Measurements from ENCODE around the gene AKR1E2.

The AKR1E2 gene

GRCh38 chr10:4825868-4826791 lies at the start of gene AKR1E2:
AKR1E2 (plus strand) TSS chr10:4826207; CDS start chr10:4826325, 118 bp downstream.
- DNase-seq, result peak; percentile 84

DNA sequence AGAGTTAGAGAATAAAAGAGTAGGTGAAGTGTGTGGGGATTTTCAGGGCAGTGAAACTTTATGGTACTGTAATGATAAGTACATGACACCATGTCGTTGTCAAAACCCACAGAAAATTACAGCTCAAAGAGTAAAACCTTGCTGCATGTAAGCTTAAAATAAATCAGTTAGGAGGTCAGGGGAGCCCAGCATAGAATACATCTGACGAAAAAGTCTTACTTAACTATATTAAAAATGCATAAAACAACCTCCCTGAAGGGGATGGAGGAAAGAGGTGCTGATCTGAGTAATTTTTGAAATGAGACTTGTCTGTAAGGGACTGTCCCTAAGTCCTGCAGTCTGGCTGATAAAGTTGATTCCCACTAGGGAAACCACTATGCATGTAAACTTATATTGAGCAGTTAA lies 49.8 kb upstream of the AKR1E2 start:
- DNase-seq, result no peak

DNA sequence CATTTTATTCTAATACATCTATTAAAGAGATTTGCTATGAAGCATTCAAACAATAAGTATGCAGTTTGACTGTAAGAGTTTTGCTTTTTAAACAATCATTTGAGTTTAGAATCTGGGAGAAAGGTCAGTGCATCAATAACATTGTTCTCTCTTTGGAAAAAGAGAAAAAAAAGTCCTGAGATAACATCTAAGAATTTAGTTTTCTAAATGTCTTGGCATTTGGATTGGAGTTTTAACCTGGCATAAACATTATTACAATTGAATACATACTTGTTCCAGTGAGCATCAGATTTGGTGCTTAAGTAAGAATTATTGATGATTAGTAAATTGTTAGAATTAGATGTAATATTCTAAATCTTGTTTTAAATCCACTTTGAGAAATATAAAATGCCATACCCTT lies 47.2 kb upstream of the AKR1E2 start:
- no peak for DNase-seq

DNA sequence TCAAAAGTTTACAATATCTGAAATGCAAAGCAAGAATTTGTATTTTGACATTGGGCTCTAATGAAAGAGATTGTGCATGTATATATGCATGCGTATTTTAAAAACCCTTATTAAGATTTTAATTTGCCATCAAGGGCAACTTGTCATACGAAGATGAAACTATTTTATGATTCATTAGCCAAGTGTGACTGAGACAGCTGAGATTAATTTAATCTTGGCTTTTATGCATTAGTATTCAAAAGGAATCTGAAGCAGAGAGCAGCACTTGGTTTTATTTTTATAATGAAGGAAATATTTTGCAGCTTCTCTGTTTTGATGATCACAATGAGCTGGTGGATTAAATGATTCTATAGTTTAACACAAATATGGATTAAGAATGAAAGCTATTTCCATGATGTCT lies 45.9 kb upstream of the AKR1E2 start:
- DNase-seq, result no peak

DNA sequence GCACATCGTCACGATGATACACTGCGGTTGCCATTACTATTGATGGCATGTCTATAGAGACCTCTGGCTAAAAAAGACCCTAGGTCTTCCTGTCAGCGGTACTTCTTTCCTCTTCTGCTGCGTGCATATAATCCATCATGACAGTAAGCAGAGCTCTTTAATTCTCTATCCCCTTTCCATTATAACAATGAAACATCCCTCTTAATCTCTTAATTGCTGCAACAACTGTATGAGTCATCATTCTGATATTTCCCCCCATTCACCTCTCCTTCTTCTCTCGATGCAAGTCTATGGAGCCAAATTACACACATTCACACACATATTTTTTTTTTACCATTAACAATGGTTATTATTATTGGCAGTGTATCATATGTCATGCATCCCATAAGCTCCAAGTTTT lies 45.2 kb upstream of the AKR1E2 start:
- DNase-seq, result no peak

- no peak for DNase-seq
These were observed 44.1 kb upstream of the AKR1E2 start for GRCh38 chr10:4781955-4782354.

DNA sequence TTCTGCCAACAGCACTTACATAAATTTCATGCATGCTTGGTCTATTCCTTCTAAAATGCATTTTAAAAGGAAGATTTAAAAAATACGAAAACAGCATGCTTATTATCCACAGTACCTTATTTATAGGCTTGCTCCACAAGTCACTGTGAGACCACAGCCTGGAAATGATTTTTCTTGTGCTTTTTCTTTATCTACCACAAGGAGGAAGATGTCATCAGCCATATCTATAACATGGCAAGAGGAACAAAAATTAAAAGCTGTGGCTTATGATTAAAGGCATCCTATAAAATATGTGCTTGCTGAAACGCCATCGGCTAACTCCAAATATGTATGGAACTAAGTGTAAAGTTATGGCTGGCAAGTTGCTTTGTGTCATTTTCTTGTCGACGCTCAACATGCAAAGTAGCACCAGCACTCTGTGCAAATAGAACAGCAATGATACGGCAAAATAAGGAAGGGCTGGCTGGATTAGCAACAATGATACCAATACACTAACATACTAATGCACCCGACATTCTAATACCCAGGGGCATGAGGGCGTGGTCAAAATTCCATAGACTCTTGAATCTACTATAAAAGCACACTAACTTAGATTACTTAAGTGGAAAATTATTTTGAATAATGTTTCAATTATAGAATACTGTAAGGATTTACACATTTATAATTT lies 41.2 kb upstream of the AKR1E2 start:
- no peak for DNase-seq

DNA sequence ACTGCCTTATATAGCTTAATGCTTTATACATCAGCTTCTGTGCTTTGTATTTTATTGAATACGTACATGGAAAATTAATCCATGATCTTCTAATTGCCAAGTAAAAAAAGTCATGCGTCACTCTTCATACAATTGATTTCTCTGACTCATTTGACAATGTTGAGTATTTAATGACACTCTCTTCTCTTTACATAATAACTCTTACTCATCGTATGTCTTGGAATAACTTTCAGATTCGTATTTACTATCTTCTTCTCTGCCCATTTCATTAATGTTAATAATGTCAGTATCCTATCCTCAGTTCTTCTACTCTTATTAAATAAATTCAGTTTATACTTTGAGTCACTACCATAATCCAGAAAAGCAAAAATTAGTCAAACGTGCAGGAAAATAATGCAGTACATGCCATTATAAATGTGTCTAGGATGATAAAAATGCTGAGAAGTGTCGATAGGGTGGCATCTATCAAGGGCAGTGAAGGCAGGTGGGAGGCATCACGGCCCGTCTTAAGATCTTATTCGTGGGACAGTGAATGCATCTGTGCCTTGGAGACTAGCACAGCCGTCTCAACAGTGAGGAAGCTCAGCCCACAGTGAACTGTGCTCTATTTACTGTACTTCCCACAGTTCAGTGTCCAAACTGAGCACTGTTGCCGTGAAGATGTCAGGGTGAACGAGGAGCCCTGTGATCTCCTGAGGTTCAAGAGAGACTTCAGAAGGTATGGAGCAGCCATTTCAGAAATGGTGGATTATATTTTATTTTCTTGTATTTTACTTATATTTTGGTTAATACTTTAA lies 39.8 kb upstream of the AKR1E2 start:
- no peak for DNase-seq

GRCh38 chr10:4790045-4790444 lies 36.0 kb upstream of the AKR1E2 start:
- no peak for DNase-seq

DNA sequence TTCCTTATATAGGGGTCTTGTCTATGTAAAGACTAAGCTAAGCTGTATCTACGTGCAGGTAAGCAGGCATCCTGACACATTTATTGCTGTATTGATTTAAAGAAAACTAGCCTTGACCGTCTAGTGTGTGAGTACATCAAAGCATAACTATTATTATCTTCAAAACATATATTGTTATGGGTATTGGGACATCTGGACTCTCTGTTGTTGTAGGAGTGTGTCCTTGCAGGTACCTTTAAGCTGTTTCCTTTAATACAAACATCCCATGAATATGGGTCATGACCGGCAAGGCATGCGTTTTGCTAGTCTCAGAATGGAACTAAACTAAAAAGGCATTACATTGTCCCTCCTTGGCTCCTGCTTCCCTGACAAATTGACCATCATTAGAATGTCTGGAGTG lies 35.1 kb upstream of the AKR1E2 start:
- DNase-seq, result no peak

DNA sequence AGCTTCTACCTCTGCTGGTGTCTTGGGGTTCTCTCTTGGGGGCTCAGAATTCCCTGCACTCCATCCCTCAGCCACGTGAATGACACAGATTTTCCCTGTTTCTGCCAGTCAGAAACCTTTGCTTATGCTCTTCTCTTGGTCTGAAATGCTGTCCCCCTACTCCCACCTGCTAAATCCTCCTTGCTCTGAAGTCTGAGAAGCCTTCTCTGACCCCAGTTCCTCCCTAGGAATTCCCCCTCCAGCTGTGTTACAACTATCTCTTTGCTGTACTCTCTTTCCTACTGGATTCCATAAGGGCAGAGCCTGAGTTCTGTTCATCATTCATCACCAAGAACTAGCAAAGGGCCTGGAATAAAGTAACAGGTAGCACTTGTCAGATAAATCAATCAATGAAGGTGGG lies 33.6 kb upstream of the AKR1E2 start:
- DNase-seq, result no peak

DNA sequence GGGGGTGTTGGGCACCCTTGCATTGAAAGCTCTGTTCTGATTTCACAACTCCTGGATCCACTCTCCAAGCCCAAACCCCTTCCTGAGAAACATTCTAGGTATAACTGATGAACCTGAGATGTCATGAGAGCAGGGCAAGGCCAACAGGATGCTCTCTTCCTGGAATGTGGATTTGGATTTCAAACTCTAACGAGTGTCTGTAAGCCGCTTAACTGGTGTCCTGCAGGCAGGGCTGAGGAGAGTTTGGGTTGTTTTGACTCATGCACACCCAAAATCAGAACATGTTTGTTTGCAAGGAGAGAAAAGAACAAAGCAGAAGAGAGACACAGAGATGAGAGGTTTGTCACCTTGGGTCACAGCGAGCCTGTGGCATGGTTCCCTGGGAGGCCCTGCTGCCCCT lies 24.6 kb upstream of the AKR1E2 start:
- no peak for DNase-seq

- no peak for DNase-seq
These were observed 23.1 kb upstream of the AKR1E2 start for GRCh38 chr10:4802711-4803487.

DNA sequence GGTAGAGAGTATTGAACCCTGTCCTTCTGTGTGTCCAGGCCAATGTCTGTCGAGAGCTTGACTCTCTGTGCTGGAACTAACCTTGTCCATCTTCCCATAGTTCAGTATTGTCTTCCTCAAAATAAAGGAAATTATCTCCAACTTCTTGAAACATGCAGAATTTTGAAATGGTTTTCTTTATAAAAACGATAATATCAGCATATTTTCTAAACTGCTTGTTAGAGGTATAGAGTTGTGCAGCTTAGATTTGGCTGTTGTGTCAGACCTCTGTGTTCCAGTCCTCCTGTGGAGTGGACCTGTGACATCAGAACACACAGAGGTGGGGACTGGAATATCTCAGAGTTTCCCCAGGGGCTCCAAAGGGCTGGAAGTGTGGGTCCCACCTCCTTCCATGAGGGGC lies 22.2 kb upstream of the AKR1E2 start:
- no peak for DNase-seq

- no peak for DNase-seq
These were observed 21.5 kb upstream of the AKR1E2 start for GRCh38 chr10:4804465-4804864.

DNA sequence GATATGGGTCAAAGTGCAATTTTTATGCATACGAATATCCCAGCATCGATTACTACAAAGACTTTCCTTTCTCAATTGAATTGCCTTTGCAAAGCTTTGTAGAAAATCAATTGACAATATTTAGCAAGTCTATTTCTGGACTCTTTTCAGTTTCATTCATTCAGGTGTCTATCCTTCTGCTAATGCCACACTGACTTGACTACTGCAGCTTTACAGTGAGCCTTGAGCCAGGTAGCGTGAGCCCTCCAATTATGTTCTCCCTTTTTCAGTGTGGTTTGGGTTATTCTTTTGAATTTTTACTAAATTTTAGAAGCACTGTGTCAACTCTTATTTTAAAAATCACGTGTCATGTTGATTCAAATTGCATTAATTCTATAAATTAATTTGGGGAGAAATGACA lies 19.5 kb upstream of the AKR1E2 start:
- no peak for DNase-seq

DNA sequence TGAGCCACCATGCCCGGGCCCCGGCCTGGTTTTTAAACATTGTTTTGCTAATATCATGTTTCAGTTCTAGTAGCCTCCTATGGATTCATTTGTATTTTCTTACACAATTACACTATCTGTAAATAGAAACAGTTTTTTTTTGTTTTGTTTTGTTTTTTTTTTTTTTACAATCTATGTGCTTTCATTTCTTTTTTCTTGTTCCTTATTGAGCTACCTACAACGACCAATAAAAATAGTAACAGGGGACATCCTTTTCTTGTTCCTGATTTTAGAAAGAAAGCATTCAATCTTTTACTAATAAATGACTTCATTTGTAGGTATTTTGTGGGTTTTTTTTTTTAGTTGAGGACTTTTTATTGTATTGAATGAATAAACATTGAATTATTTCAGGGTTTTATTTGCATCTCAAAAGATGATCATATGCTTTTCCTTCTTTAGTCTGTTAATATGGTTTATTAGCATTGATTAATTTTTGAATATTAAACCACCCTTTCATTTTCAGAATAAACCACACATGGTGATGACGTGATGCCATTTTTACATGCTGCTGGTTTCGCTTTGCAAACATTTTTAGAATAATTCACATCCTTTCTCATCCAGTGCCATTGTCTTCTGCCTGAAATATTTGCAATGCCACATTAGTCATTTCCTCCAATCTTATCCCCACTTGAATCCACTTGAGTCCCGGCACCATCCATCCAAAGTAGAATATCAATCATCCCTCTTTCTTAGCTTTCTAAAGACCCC lies 18.1 kb upstream of the AKR1E2 start:
- no peak for DNase-seq

GRCh38 chr10:4809156-4809555 lies 16.9 kb upstream of the AKR1E2 start:
- no peak for DNase-seq

DNA sequence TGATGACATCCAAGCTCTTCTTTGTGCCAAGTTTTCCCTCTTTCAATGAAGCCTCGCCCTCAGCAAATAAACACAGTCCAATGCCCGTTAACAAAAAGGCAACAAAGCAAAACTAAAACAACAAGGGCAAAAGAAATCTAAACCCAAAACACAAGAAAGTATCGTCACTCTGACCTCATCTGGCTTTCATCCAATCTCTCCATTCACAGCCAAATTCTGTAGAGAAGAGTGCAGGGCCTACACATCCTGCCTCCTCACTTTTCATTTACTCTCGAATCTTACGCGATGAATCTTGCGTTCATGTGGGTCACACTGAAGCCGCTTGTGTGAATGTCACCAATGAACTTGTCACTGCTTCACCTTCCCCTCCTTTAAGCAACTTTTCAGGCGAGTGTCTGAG lies 15.9 kb upstream of the AKR1E2 start:
- no peak for DNase-seq

GRCh38 chr10:4812046-4812445 lies 14.0 kb upstream of the AKR1E2 start:
- DNase-seq, result no peak

DNA sequence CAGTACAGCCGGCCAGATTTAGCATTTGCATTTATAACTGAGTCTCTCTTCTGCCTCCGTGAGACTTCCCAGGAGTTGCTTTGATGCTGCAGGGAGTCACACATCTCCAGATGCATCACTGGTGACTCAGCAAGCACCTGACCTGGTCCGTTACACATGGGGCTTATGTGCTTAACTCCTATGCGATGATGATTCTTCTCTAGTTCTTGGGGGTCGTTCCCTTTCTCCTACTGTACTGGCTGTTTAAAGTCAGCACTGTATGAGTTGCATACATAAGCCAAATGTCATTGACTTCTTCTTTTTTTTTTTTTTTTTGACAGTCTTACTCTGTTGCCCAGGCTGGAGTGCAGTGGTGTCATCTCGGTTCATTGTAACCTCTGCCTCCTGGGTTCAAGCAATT lies 13.0 kb upstream of the AKR1E2 start:
- DNase-seq, result no peak

DNA sequence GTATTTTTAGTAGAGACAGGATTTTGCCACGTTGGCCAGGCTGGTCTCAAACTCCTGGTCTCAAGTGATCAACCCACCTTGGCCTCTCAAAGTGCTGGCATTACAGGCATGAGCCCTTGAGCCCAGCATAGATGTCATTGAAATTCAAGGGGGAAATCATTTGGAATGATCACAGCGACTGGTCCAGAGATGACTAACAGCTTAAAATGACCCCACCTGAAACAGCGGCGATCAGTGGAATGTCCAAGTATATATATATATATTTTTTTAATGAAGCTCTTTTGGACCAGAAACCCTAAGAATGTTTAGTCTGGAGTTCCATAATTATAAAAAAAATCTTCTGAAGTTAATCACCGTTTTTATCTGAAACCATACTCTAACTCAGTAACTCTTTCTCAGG lies 12.5 kb upstream of the AKR1E2 start:
- DNase-seq, result no peak
